ENCODE measurements around the gene TFB2M. TPM values are rescaled to one million over a fixed set of nuclear protein-coding genes. Genes with fewer than 3 reads are reported as not detected.

Gene TFB2M
- total RNA-seq, 4 donors from 2014 or later, result 4.2 to 8.8 (median 7.6) TPM

GRCh38 chr1:246597340-246597739 is 31.3 kb upstream of the TFB2M start:
- Histone ChIP-seq H3K4me1 (peaks cover 0 to 14% (median 2%) of the 10 kb centered on the region in 4 donors), H3K4me3 (no peak overlapping the region), H3K36me3 (peaks cover 0 to 16% (median 0%) of the 10 kb centered on the region in 3 donors), H3K9me3 (no peaks in the 10 kb centered on the region), H3K27me3 (no peaks in the 10 kb centered on the region), H3K27ac (no peak overlapping the region)
- 78 to 88% methylated on average over 5 of the region's 5 CpGs for WGBS, 2 donors
- TF ChIP-seq POLR2A (IDR thresholded peaks at IDR 0.05) (no peak), CTCF (IDR thresholded peaks at IDR 0.05) (no peak), EP300 (IDR thresholded peaks at IDR 0.05) (no peak)
- no peak for DNase-seq (ENCODE audit: low spot score in 2 of 2)

- WGBS, 2 donors, result 85 to 94% methylated on average over 3 of the region's 3 CpGs
- Histone ChIP-seq H3K4me1 (peaks cover 0 to 18% (median 2%) of the 10 kb centered on the region in 4 donors), H3K4me3 (no peak overlapping the region), H3K9me3 (peaks cover 0 to 3% (median 0%) of the 10 kb centered on the region in 4 donors), H3K27me3 (no peaks in the 10 kb centered on the region), H3K36me3 (peaks cover 0 to 25% (median 4%) of the 10 kb centered on the region in 3 donors), H3K27ac (no peak overlapping the region)
- no peak for DNase-seq (ENCODE audit: low spot score in 2 of 2)
- no peak for TF ChIP-seq CTCF (IDR thresholded peaks at IDR 0.05)
- TF ChIP-seq POLR2A (IDR thresholded peaks at IDR 0.05), result no peak
- TF ChIP-seq EP300 (IDR thresholded peaks at IDR 0.05), result no peak
Measured at GRCh38 chr1:246595146-246595545, 29.1 kb upstream of the TFB2M start.

GRCh38 chr1:246592695-246593094 is 26.6 kb upstream of the TFB2M start:
- H3K27ac ChIP-seq, result no peak overlapping the region
- no peak for TF ChIP-seq EP300 (IDR thresholded peaks at IDR 0.05)
- TF ChIP-seq POLR2A (IDR thresholded peaks at IDR 0.05), result no peak
- no peak for TF ChIP-seq CTCF (IDR thresholded peaks at IDR 0.05)
- H3K9me3 ChIP-seq, result peaks cover 0 to 6% (median 0%) of the 10 kb centered on the region in 4 donors
- no peaks in the 10 kb centered on the region for H3K27me3 ChIP-seq
- DNase-seq (ENCODE audit: low spot score in 2 of 2), result no peak
- peaks cover 0 to 25% (median 4%) of the 10 kb centered on the region in 3 donors for H3K36me3 ChIP-seq
- peaks cover 0 to 20% (median 6%) of the 10 kb centered on the region in 4 donors for H3K4me1 ChIP-seq
- H3K4me3 ChIP-seq, result no peak overlapping the region

GRCh38 chr1:246591958-246592357 is 25.9 kb upstream of the TFB2M start:
- H3K4me1 ChIP-seq, result peaks cover 0 to 27% (median 10%) of the 10 kb centered on the region in 4 donors
- H3K27me3 ChIP-seq, result no peaks in the 10 kb centered on the region
- no peak overlapping the region for H3K4me3 ChIP-seq
- 79 to 80% methylated on average over 13 of the region's 13 CpGs for WGBS, 2 donors
- peaks cover 0 to 24% (median 4%) of the 10 kb centered on the region in 3 donors for H3K36me3 ChIP-seq
- no peak overlapping the region for H3K27ac ChIP-seq
- DNase-seq (ENCODE audit: low spot score in 2 of 2), result no peak
- no peak for TF ChIP-seq POLR2A (IDR thresholded peaks at IDR 0.05)
- no peak for TF ChIP-seq CTCF (IDR thresholded peaks at IDR 0.05)
- no peak for TF ChIP-seq EP300 (IDR thresholded peaks at IDR 0.05)
- peaks cover 0 to 6% (median 0%) of the 10 kb centered on the region in 4 donors for H3K9me3 ChIP-seq

GRCh38 chr1:246591504-246591903 is 25.4 kb upstream of the TFB2M start:
- H3K27me3 ChIP-seq, result no peaks in the 10 kb centered on the region
- H3K36me3 ChIP-seq, result peaks cover 0 to 20% (median 4%) of the 10 kb centered on the region in 3 donors
- peaks cover 0 to 6% (median 0%) of the 10 kb centered on the region in 4 donors for H3K9me3 ChIP-seq
- WGBS, 2 donors, result 94% methylated on average over 6 of the region's 6 CpGs
- H3K4me1 ChIP-seq, result peaks cover 0 to 31% (median 11%) of the 10 kb centered on the region in 4 donors
- no peak for DNase-seq (ENCODE audit: low spot score in 2 of 2)
- TF ChIP-seq CTCF (IDR thresholded peaks at IDR 0.05), result no peak
- no peak for TF ChIP-seq POLR2A (IDR thresholded peaks at IDR 0.05)
- no peak for TF ChIP-seq EP300 (IDR thresholded peaks at IDR 0.05)
- no peak overlapping the region for H3K4me3 ChIP-seq
- no peak overlapping the region for H3K27ac ChIP-seq

All from tibial nerve (tissue), 4 donors.